GM11168 (cell line): ENCODE measurements around the gene CYFIP1.

Experiments used
- in situ Hi-C: fragments of 300-500 bp; cut with MboI; formaldehyde crosslinking; loops from one replicate; pipeline ENCODE4 v1.12.0; 2022; ENCODE audit warnings: low sequenced_read_pairs; ENCODE audit not compliant: unreplicated experiment

The CYFIP1 gene

GRCh38 chr15:22895465-22896190 lies 84.5 kb downstream of the CYFIP1 start:
- in situ Hi-C loops = no loop called here

- in situ Hi-C loops = no loop called here
Measured at GRCh38 chr15:22893881-22894280, 86.3 kb downstream of the CYFIP1 start.

- in situ Hi-C loops = no loop called here
Measured at GRCh38 chr15:22893081-22893480, 87.1 kb downstream of the CYFIP1 start.

GRCh38 chr15:22892333-22892732 lies 87.8 kb downstream of the CYFIP1 start:
- in situ Hi-C loops = no loop called here

- in situ Hi-C loops = no loop called here
Measured at GRCh38 chr15:22891426-22892210, 88.5 kb downstream of the CYFIP1 start.

GRCh38 chr15:22890296-22890695 lies 89.9 kb downstream of the CYFIP1 start:
- in situ Hi-C loops = no loop called here

- in situ Hi-C loops = no loop called here
Measured at GRCh38 chr15:22889146-22889818, 90.9 kb downstream of the CYFIP1 start.

- in situ Hi-C loops = no loop called here
Measured at GRCh38 chr15:22888120-22888859, 91.9 kb downstream of the CYFIP1 start.

- in situ Hi-C loops = no loop called here
Measured at GRCh38 chr15:22887157-22887951, 92.8 kb downstream of the CYFIP1 start.

GRCh38 chr15:22885120-22885519 lies 95.0 kb downstream of the CYFIP1 start:
- in situ Hi-C loops = no loop called here

- in situ Hi-C loops = no loop called here
Measured at GRCh38 chr15:22884344-22884743, 95.8 kb downstream of the CYFIP1 start.

- in situ Hi-C loops = no loop called here
Measured at GRCh38 chr15:22883196-22883595, 97.0 kb downstream of the CYFIP1 start.

GRCh38 chr15:22881739-22882440 lies 98.3 kb downstream of the CYFIP1 start:
- in situ Hi-C loops = no loop called here

- in situ Hi-C loops = no loop called here
Measured at GRCh38 chr15:22880981-22881738, 99.0 kb downstream of the CYFIP1 start.

GRCh38 chr15:22880068-22880980 lies 99.8 kb downstream of the CYFIP1 start:
- in situ Hi-C loops = no loop called here

- in situ Hi-C loops = no loop called here
Measured at GRCh38 chr15:22878103-22878502, 102.1 kb downstream of the CYFIP1 start.

GRCh38 chr15:22877607-22878006 lies 102.6 kb downstream of the CYFIP1 start:
- in situ Hi-C loops = no loop called here
